A549 treated with ZK216348 at 1 μM for 4 hours (cell line): ENCODE results near the gene USP17L28. TPM values are rescaled to one million over a fixed set of nuclear protein-coding genes. Genes with fewer than 3 reads are reported as not detected.

Experiments
- total RNA-seq: library from RNA; stranded (reverse); fragments of 200-300 nt; extraction: Qiagen RNA extraction; gene quantifications from 5 replicates; pipeline ENCODE4 v1.2.3, GENCODE V29; 2022; ENCODE audit warnings: low read depth

Gene USP17L28, protein sequence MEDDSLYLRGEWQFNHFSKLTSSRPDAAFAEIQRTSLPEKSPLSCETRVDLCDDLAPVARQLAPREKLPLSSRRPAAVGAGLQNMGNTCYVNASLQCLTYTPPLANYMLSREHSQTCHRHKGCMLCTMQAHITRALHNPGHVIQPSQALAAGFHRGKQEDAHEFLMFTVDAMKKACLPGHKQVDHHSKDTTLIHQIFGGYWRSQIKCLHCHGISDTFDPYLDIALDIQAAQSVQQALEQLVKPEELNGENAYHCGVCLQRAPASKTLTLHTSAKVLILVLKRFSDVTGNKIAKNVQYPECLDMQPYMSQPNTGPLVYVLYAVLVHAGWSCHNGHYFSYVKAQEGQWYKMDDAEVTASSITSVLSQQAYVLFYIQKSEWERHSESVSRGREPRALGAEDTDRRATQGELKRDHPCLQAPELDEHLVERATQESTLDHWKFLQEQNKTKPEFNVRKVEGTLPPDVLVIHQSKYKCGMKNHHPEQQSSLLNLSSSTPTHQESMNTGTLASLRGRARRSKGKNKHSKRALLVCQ
- not detected in 5 replicates for total RNA-seq

DNA sequence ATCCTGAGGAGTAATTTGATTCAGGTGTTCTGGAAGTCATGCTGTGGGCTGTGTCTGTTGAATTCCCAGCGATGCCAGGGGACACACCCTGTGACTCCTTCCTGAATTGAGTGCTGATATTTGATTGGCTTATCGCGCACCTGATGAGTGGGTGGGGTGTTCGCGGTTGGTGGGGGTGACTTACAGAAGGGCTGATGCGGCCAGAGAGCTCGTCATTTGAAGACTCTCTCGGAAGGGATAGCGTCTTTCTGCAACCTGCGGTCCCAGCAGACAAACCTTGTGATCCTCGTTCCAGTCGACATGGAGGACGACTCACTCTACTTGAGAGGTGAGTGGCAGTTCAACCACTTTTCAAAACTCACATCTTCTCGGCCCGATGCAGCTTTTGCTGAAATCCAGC lies at the start of gene USP17L28:
USP17L28 (plus strand) TSS at position 301 of the 400 bp plus-strand sequence; CDS start at position 301, 0 bp downstream.

DNA sequence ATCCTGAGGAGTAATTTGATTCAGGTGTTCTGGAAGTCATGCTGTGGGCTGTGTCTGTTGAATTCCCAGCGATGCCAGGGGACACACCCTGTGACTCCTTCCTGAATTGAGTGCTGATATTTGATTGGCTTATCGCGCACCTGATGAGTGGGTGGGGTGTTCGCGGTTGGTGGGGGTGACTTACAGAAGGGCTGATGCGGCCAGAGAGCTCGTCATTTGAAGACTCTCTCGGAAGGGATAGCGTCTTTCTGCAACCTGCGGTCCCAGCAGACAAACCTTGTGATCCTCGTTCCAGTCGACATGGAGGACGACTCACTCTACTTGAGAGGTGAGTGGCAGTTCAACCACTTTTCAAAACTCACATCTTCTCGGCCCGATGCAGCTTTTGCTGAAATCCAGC lies 23.8 kb upstream of the USP17L28 start, which contains the start of gene USP17L24:
USP17L24 (plus strand) TSS at position 301 of the 400 bp plus-strand sequence; CDS start at position 301, 0 bp downstream.

DNA sequence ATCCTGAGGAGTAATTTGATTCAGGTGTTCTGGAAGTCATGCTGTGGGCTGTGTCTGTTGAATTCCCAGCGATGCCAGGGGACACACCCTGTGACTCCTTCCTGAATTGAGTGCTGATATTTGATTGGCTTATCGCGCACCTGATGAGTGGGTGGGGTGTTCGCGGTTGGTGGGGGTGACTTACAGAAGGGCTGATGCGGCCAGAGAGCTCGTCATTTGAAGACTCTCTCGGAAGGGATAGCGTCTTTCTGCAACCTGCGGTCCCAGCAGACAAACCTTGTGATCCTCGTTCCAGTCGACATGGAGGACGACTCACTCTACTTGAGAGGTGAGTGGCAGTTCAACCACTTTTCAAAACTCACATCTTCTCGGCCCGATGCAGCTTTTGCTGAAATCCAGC lies 19.1 kb upstream of the USP17L28 start, which contains the start of gene USP17L25:
USP17L25 (plus strand) TSS at position 301 of the 400 bp plus-strand sequence; CDS start at position 301, 0 bp downstream.

DNA sequence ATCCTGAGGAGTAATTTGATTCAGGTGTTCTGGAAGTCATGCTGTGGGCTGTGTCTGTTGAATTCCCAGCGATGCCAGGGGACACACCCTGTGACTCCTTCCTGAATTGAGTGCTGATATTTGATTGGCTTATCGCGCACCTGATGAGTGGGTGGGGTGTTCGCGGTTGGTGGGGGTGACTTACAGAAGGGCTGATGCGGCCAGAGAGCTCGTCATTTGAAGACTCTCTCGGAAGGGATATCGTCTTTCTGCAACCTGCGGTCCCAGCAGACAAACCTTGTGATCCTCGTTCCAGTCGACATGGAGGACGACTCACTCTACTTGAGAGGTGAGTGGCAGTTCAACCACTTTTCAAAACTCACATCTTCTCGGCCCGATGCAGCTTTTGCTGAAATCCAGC lies 14.3 kb upstream of the USP17L28 start, which contains the start of gene USP17L26:
USP17L26 (plus strand) TSS at position 301 of the 400 bp plus-strand sequence; CDS start at position 301, 0 bp downstream.

DNA sequence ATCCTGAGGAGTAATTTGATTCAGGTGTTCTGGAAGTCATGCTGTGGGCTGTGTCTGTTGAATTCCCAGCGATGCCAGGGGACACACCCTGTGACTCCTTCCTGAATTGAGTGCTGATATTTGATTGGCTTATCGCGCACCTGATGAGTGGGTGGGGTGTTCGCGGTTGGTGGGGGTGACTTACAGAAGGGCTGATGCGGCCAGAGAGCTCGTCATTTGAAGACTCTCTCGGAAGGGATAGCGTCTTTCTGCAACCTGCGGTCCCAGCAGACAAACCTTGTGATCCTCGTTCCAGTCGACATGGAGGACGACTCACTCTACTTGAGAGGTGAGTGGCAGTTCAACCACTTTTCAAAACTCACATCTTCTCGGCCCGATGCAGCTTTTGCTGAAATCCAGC lies 9.6 kb upstream of the USP17L28 start, which contains the start of gene USP17L5:
USP17L5 (plus strand) TSS at position 301 of the 400 bp plus-strand sequence; CDS start at position 301, 0 bp downstream.

DNA sequence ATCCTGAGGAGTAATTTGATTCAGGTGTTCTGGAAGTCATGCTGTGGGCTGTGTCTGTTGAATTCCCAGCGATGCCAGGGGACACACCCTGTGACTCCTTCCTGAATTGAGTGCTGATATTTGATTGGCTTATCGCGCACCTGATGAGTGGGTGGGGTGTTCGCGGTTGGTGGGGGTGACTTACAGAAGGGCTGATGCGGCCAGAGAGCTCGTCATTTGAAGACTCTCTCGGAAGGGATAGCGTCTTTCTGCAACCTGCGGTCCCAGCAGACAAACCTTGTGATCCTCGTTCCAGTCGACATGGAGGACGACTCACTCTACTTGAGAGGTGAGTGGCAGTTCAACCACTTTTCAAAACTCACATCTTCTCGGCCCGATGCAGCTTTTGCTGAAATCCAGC lies 4.8 kb upstream of the USP17L28 start, which contains the start of gene USP17L27:
USP17L27 (plus strand) TSS at position 301 of the 400 bp plus-strand sequence; CDS start at position 301, 0 bp downstream.

DNA sequence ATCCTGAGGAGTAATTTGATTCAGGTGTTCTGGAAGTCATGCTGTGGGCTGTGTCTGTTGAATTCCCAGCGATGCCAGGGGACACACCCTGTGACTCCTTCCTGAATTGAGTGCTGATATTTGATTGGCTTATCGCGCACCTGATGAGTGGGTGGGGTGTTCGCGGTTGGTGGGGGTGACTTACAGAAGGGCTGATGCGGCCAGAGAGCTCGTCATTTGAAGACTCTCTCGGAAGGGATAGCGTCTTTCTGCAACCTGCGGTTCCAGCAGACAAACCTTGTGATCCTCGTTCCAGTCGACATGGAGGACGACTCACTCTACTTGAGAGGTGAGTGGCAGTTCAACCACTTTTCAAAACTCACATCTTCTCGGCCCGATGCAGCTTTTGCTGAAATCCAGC lies 4.6 kb downstream of the USP17L28 start, which contains the start of gene USP17L29:
USP17L29 (plus strand) TSS at position 301 of the 400 bp plus-strand sequence; CDS start at position 301, 0 bp downstream.

DNA sequence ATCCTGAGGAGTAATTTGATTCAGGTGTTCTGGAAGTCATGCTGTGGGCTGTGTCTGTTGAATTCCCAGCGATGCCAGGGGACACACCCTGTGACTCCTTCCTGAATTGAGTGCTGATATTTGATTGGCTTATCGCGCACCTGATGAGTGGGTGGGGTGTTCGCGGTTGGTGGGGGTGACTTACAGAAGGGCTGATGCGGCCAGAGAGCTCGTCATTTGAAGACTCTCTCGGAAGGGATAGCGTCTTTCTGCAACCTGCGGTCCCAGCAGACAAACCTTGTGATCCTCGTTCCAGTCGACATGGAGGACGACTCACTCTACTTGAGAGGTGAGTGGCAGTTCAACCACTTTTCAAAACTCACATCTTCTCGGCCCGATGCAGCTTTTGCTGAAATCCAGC lies 14.1 kb downstream of the USP17L28 start, which contains the start of gene USP17L30:
USP17L30 (plus strand) TSS at position 301 of the 400 bp plus-strand sequence; CDS start at position 301, 0 bp downstream.

Other genes with a start within 250 kb of the USP17L28 start
- gene FAM90A26, start 178.5 kb upstream of the USP17L28 start, total RNA-seq = not detected in 5 replicates
- not detected in 5 replicates for gene USP17L10, start 138.2 kb upstream of the USP17L28 start, total RNA-seq
- not detected in 5 replicates for gene USP17L11, start 133.5 kb upstream of the USP17L28 start, total RNA-seq
- not detected in 5 replicates for gene USP17L12, start 128.7 kb upstream of the USP17L28 start, total RNA-seq
- not detected in 5 replicates for gene USP17L13, start 124.0 kb upstream of the USP17L28 start, total RNA-seq
- gene USP17L15, start 114.5 kb upstream of the USP17L28 start, total RNA-seq = not detected in 5 replicates
- gene USP17L17, start 105.0 kb upstream of the USP17L28 start, total RNA-seq = not detected in 5 replicates
- gene USP17L18, start 100.3 kb upstream of the USP17L28 start, total RNA-seq = not detected in 5 replicates
- gene USP17L19, start 95.5 kb upstream of the USP17L28 start, total RNA-seq = not detected in 5 replicates
- not detected in 5 replicates for gene USP17L20, start 90.8 kb upstream of the USP17L28 start, total RNA-seq
- gene USP17L21, start 86.0 kb upstream of the USP17L28 start, total RNA-seq = not detected in 5 replicates
- not detected in 5 replicates for gene USP17L22, start 81.3 kb upstream of the USP17L28 start, total RNA-seq
- gene USP17L24, start 23.7 kb upstream of the USP17L28 start, total RNA-seq = not detected in 5 replicates
- gene USP17L25, start 19.0 kb upstream of the USP17L28 start, total RNA-seq = not detected in 5 replicates
- not detected in 5 replicates for gene USP17L26, start 14.2 kb upstream of the USP17L28 start, total RNA-seq
- gene USP17L5, start 9.5 kb upstream of the USP17L28 start, total RNA-seq = not detected in 5 replicates
- gene USP17L27, start 4.7 kb upstream of the USP17L28 start, total RNA-seq = not detected in 5 replicates
- gene USP17L29, start 4.7 kb downstream of the USP17L28 start, total RNA-seq = not detected in 5 replicates
- not detected in 5 replicates for gene USP17L30, start 14.2 kb downstream of the USP17L28 start, total RNA-seq
- not detected in 5 replicates for gene DEFB131A, start 95.5 kb downstream of the USP17L28 start, total RNA-seq